HG03196 (cell line): ENCODE results near the gene TTK.
"Not testable (repeated sequence)": the region's sequence is repeated elsewhere in the genome, so short reads cannot be mapped to it uniquely, and the experiment has no call there.

Experiments
- ATAC-seq: cut with Tn5 transposase; IDR thresholded peaks from one replicate; pipeline ENCODE4 v1.9.1; 2021; ENCODE audit not compliant: unreplicated experiment

Gene TTK

GRCh38 chr6:80021131-80021530 is 16.7 kb downstream of the TTK start:
- ATAC-seq: no peak

DNA sequence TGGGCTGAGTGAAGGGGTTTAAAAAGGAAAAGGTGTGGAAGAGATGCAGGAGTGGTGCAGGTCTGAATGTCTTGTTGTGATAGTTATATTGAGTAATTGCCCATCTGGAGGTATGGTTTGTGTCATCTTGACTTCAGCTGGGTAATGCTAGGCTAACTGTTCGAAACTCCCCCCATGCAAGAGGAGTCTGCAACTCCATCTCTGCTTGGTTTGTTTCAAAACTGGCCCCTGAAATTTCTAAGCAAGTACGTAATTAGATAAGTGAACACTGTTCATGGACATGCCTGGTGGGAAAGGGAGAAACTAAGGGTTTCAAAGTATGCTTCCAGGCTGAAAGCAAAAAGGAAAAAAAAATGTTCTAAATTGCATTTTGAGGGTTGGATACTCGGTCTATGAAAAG is 17.1 kb downstream of the TTK start:
- no peak for ATAC-seq

DNA sequence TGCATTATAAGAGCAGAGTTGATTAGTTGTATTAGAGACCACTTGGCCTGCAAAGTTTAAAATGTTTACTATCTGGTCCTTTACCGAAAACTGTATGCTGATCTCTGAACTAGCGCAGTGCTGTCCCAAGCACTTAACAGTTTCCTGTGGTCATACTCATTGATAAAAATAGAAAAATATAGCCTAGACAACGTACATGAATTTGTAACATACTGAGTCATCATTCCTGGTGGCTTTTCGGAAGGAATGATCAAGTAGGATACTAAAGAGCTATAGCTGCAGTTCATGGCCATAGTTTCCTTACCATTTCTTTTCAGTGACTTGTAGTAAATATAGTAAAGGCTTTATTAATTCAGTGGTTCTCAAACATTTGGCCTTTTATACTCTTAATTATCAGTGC is 18.4 kb downstream of the TTK start:
- ATAC-seq: no peak

GRCh38 chr6:80028589-80028988 is 24.1 kb downstream of the TTK start:
- no peak for ATAC-seq

- ATAC-seq: peak; percentile 78
These were observed 25.0 kb downstream of the TTK start for GRCh38 chr6:80029470-80029869.

DNA sequence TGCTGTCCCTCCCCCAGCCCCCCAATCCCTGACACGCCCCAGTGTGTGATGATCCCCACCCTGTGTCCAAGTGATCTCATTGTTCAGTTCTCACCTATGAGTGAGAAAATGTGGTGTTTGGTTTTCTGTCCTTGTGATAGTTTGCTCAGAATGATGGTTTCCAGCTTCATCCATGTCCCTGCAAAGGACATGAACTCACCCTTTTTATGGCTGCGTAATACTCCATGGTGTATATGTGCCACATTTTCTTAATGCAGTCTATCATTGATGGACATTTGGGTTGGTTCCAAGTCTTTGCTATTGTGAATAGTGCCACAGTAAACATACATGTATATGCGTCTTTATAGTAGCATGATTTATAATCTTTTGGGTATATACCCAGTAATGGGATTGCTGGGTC is 43.8 kb downstream of the TTK start:
- not testable (repeated sequence) for ATAC-seq

- ATAC-seq: no peak
These were observed 56.3 kb downstream of the TTK start for GRCh38 chr6:80060774-80061173.

- ATAC-seq: not testable (repeated sequence)
These were observed 63.7 kb downstream of the TTK start for GRCh38 chr6:80068146-80068545.

GRCh38 chr6:80070431-80070830 is 66.0 kb downstream of the TTK start:
- not testable (repeated sequence) for ATAC-seq

GRCh38 chr6:80077067-80077466 is 72.6 kb downstream of the TTK start:
- ATAC-seq: no peak

GRCh38 chr6:80088637-80089036 is 84.2 kb downstream of the TTK start:
- ATAC-seq: no peak

GRCh38 chr6:80091506-80091905 is 87.1 kb downstream of the TTK start:
- no peak for ATAC-seq
